M059J (cell line): Measurements from ENCODE around the gene RCSD1. TPM values are rescaled to one million over a fixed set of nuclear protein-coding genes. Genes with fewer than 3 reads are reported as not detected.
"Not testable (repeated sequence)": the region's sequence is repeated elsewhere in the genome, so short reads cannot be mapped to it uniquely, and the experiment has no call there.

ENCODE experiments used
- DNase-seq: peaks from one replicate; pipeline ENCODE4 v3.0.0-alpha.2; 2012; ENCODE audit warnings: low read depth
- total RNA-seq: library from RNA; depleted of rRNA; stranded (reverse); fragments of >200 nt; shearing (Covaris generic); gene quantifications from 2 replicates; pipeline ENCODE4 v1.2.3, GENCODE V29; 2014; rRNA removed

RCSD1 gene, protein sequence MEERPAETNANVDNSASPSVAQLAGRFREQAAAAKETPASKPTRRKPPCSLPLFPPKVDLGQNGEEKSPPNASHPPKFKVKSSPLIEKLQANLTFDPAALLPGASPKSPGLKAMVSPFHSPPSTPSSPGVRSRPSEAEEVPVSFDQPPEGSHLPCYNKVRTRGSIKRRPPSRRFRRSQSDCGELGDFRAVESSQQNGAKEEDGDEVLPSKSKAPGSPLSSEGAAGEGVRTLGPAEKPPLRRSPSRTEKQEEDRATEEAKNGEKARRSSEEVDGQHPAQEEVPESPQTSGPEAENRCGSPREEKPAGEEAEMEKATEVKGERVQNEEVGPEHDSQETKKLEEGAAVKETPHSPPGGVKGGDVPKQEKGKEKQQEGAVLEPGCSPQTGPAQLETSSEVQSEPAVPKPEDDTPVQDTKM
- total RNA-seq = 0.15 and 0.81 TPM in 2 replicates

DNA sequence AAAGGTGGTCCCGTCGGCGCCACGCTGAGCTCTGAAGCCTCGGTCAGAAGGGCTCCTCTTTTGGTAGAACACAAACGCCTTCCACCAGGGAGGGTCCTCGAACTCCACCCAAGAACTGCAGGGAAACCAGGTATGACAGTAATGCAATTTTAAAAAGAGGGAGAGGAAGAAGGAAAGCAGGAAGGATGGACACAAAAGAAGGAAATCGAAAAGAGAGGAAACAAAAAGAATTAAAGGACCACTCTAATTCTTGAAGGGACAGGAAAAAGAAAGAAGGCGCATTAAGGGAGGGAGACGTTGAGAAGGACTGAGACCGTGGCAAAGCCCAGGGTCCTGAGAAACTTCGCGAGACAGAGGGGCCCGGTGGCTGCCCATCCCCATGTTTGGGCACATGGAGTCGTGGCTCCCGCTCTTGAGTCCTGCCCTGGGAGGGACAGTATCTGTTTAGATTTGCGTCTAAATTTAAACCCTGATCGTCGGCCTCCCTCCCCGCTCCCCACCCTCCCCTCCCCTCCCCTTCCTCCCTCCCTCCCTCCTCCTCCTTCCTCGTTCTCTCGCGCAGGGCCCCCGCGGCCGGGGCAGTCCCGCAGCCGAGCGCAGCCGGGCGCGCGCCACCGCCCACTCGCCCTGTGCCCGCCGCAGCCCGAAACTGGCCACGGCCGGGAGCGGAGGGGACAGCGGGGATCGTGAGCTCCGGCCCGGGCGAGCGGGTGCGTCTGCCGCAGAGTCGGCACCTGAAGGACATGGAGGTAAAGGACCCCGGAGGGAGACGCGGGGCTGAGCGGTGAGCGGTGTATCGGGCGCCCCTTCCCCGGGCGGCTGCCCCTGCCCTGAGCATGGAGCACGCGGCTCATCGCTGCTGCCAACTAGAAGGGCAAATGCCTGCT lies at the start of gene RCSD1:
Gene RCSD1 (plus strand): TSS at position 552 of the 887 bp plus-strand sequence. CDS start 192 bp downstream, at position 744.
- no peak for DNase-seq

DNA sequence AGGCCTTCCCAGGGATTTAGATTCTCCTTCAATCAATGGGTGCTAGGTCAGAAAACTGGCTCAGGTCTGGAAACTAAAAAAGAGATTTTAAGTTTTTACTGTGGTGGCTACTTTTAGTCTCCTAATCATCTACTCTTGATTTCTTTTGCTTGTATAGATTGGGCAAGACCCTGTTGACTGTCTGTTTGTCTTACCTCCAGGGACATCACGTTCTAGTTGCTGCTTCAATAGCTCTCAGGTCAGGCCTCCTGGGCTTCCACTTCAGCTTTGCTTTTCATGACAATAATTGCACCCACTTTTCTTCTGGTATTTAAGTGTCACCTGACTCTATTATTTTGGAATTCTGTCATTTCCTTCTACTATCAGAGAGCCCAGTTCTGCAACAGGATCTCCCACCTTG lies 48.0 kb upstream of the RCSD1 start:
- DNase-seq = no peak

DNA sequence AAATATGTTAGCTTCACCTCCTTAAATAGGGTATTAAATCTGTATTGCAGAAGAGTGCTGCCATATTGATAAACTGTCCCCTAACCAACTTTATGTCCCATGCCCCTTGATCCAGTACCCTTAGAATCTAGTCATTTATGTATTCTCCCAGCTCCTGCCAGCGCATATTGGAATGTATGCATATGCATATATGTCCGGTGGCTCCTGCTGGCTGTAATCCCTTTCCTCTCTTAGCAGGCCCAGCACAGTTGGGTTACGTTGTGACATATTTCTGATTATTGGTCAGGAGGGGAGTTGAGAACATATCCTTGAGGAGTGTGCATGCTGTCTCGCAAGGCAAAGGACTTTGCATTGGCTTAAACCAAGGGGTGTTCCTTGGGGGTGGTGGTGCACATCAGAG lies 47.3 kb upstream of the RCSD1 start:
- no peak for DNase-seq

DNA sequence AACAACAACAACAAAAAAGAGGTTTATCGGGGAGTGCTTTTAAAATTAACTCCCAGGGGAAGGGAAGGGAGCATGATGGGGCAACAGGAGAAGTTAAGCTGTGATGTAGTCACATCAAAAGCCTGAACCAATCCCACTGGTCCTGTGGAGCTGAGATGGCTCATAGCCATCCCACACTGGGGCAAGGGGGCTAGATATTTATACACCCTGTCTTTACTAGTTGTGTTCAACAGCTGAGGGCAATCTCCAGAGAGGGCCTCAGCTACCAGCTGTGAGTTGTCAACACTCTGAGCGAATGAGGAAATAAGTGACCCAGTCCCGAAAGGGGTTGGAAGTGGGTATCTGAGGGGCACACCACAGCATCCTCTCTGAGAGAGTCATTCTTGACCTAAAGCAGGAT lies 45.5 kb upstream of the RCSD1 start:
- DNase-seq = no peak

DNA sequence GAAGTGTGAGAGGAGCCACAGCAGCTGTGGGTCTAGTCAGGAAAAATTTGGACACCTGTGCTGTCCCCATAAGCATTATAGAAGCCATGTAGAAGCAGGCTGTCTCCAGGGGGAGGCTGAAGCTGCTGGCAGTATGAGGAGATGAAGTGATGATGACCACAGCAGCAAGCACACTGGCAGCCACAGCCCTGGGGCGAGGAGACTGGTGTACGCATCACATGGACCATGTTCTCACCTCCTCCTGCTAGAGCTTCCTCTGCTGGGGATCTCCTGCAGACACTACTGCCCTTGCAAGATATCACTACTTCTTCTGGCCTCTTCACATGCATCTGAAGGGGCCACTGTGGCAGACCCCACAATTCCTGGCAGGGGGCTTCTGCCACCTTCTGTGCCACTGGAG lies 42.7 kb upstream of the RCSD1 start:
- no peak for DNase-seq

DNA sequence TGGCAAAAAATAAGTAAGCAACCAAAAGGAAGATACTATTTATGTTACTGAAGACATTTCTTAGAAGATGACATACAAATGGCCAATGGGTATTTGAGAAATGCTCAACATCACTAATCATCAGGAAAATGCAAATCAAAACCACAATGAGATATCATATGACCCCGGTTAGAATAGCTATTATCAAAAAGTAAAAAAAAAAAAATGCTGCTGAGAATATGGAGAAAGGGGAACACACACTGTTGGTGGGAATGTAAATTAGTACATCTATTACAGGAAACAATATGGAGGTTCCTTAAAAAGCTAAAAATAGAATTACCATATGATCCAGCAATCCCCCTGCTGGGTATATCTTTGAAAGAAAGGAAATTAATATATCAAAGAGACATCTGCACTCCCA lies 42.2 kb upstream of the RCSD1 start:
- DNase-seq = no peak

DNA sequence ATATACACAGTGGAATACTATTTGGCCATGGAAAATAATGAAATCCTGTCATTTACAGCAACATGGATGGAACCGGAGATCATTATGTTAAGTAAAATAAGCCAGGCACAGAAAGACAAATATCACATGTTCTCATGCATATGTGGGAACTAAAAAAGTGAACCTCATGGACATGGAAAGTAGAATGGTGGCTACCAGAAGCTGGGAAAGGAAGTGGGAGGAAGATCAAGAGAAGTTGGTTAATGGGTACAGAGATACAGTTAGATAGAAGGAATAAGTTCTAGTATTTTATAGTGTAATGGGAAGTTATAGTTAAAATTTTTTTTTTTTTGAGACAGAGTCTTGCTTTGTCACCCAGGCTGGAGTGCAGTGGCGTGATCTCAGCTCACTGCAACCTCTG lies 41.7 kb upstream of the RCSD1 start:
- DNase-seq = no peak

DNA sequence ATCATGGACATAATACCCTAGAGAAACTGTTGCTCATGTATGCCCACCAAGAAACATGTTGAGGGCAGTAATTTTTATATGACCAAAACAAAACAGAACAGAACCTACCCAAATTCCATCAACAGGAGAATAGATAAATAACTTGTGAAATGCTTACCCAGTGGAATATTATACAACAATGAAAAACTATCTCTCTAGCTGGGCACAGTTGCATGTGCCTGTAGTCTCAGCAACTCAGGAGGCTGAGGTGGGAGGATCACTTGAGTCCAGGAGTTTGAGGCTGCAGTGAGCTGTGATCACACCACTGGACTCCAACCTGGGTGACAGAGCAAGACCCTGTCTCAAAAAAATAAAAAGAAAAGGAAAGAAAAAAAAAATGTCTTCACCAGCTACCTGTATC lies 37.6 kb upstream of the RCSD1 start:
- no peak for DNase-seq

DNA sequence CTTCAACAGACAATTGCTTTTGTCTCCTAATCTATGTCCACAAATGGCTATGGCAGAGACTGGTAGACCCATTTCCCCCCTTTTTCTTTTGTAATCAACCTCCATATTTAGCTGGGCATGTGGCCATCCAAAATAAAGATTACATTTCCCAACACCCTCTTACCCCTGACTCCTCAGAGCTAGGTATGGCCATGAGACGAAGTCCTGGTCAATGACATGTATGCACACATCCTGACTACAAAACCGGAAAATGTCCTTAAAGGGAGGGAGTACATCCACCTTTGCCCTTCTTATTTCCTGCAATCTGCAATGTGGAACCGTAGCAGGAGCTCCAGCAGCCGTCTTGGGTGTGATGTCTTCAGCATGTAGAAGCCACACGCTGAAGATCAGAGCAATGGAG lies 36.2 kb upstream of the RCSD1 start:
- no peak for DNase-seq

DNA sequence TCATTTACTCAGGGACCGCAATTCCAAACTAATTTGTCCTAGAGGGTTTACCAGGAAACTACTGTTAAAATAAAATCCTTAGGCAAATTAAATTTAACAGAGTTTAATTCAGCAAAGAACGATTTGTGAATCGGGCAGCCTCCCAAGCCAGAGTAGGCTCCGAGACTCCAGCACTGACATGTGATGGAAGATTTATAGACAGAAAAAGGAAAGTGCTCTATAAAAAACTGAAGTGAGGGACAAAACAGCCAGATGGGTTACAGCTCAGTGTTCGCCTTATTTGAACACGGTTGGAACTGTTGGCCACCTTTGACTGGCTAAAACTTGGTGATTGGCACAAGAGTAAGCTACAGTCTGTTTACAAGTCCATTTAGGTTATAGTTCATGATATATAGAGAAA lies 35.2 kb upstream of the RCSD1 start:
- peak; percentile 30 for DNase-seq

DNA sequence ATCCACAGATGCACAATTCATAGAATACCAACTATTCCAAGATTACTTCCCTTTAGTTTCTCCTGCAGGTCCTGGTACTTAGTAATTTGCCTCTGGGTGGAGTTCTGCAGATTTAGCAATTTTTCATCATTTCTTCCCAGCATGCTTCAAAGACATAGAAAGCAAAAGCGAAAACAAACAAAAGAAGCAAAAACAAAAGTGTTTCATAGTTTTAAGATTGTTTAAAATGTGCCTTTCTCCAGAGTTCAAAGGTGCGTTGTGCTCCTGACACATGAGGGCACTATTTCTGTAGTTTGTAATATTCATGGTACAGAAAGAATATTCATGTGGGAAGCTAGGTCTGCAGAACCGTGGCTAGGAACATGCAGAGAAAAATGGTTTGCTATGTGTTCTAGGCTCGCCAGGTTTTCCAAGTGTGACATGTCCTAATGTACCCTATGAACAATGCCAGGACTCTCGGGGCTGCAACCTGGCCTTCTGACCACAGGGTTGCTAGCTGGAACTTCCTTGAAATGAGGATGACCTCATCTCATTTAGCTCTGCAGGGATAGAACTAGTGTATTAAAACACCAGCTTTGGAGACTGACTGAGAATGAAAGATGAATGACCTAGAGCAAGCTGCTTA lies 30.0 kb upstream of the RCSD1 start:
- DNase-seq = peak; percentile 87

DNA sequence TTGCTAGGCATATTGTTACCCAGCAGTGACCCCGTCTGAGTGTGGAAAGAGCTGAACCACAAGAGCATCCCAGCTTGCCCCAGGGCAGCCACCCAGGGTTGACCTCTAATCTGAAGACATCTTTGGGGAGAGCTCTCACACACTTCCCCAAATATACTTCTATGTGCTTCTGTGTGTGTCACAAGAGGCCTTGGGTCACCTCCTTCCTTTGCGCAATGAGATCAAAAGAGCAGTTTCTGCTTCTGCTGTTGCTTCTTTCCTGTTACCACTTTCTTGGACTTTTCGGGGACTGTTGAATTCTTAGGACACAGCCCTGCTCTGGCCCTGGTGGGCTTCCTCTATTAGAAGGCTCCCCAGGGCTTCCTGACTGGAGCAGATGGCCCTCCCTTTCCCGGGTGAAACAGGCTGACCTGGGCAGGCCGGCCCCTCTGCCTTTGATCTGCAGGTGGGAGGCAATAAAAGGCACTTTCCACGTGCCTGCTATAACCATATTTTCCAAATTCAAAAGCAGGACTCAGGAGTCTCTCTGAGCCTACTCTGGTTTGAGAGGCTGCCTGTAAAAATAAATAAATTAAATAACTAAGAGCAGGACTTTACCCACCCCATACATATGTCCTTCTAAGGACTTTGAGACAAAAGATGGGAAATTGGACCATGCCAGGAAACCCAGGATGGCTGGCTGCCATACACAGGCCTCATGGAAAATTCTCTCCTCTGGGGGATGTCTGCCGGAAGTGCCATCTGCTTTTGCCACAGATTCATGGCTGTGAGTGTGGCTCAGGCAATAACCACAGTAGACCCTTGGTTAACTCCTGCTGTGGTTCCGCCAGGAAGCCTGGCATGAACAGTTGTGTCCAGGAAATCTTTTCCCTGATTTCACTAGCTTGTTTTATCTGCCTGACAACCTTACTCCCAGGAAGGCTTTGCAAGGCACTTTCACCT lies 28.3 kb upstream of the RCSD1 start:
- peak; percentile 74 for DNase-seq

DNA sequence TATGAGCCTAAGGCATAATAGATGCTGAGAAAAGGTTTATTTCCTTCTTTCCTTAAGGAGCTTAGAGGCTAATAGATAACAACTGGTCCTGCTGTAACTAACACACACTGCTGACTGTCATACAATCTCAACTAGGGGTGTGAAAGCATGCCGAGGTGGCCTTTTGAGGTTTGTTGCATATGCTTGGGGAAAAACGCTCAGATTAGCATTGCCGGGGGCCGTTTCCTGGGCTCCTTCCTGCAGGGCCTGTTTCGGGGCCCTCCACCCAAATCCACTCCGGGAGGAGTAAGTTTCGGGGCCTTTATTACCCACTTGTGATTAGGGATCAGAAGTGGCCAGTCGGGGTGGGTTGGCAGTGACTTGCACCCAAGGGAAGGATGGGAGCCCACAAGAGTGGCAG lies 27.2 kb upstream of the RCSD1 start:
- DNase-seq = no peak

DNA sequence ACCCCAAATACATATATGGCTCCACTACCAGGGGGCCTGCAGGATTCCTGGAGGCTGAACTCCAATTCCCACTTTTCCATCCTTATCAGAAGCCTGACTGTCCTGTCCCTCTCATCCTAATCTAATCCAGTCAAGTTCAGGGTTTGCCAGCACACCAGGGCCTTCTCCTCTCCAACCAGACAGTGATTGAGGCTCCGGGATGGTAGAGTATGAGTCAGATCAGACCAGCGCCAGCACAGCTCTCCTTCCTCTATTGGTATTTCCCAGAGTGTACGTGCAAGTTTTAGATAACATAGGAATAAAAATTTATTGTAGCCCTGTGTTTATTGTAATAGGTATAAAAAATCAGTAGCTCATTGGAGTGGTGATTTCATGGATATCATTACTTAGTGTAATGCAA lies 24.5 kb upstream of the RCSD1 start:
- peak; percentile 38 for DNase-seq

DNA sequence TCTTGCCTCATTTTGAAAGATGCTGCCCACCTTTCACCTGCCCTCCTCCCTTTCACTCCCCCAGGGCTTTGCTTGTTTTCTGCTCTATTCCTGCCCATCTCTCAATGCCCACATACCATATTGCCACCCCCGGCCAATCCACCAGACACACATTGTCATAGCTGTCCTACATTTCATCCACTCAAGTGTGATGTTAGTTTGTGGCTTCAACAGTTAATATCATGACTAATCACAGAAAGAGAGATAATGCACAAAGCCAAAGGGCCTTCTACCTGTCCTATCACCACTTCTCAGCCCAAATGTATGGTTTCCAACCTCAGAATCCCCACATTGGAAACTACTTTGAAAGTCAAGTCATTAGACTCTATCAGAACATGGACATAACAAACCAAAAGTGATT lies 18.0 kb upstream of the RCSD1 start:
- no peak for DNase-seq

DNA sequence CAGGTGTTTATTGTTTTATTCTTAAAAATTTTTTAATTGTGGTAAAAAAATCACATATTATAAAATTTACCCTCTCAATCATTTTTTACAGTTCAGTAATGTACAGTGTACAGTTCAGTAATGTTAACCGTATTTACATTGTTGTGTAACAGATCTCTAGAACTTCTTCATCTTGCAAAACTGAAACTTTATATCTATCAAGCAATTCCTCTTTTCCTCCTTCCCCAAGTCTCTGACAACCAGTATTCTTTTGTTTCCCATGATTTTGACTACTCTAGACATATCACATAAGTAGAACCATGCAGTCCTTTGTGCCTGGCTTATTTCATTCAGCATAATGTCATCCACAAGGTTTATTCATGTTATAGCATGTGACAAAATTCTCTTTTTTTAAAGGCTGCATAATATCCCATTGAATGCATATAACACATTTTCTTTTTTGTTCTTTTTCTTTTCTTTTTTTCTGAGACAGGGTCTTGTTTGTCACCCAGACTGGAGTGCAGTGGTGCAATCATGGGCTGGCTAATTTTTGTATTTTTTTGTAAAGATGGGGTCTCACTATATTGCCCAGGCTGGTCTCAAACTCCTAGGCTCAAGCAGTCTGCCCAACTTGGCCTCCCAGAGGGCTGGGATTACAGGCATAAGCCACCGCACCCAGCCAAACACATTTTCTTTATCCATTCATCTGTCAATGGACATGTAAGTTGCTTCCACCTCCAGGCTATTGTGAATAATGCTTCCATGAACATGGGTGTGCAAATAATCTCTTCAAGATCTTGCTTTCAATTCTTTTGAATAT lies 17.2 kb upstream of the RCSD1 start:
- DNase-seq = no peak

DNA sequence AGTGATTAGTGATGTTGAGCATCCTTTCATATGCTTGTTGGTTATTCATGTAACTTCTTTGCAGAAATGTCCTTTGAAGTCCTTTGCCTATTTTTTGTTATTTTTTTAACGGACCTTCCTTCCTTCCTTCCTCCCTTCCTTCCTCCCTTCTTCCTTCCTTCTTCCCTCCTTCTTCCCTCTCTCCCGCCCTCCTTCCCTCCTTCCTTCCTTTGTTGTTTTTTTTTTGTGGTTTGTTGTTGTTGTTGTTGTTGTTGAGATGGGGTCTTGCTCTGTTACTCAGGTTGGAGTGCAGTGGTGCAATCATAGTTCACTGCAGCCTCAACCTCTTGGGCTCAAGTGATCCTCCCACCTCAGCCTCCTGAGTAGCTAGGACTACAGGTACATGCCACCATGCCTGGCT lies 16.0 kb upstream of the RCSD1 start:
- DNase-seq = not testable (repeated sequence)

DNA sequence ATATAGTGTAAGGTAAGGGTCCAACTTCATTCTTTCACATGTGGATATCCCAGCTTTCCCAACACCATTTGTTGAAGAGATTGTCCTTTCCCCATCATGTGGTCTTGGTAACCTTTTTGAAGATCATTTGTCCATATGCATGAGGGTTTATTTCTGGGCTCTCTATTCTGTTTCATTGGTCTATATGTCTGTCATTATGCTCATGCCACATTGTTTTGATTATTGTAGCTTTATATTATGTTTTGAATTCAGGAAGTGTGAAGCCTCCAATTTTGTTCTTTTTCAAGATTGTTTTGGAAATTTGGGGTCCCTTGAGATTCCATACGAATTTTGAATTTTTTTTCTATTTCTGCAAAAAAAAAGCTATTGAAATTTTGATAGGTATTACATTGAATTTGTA lies 15.2 kb upstream of the RCSD1 start:
- no peak for DNase-seq

DNA sequence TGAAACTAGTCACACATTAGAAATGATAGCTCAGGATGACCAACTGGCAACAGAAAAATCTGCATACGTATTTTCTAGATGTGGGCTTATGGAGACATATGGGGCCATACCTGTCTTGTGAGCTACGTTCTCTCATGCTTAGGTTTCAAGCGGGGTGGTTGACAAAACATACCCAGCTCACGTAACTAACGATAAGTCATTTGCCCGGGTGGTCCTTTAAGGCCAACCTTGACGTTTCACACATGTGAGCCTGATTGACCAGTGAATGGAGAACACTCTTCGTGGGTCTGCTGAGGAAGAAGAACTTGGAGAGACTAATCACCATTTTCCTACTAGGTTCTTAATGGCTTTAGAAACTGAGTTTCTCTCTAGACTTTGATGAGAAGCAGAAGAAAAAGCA lies 13.5 kb upstream of the RCSD1 start:
- DNase-seq = no peak
